Activated gamma-delta T cell treated with Interleukin-2 at 50 U/mL for 16 hours (primary cell): ENCODE data around the gene EXD3.
A peak's percentile ranks its signal among the peaks of the same experiment; 100 is the strongest.

Experiments
- DNase-seq: peaks from one replicate; pipeline ENCODE4 v3.0.0-alpha.2; 2020

Gene EXD3

GRCh38 chr9:137301081-137301947, 121.6 kb downstream of the EXD3 start:
- DNase-seq: no peak

GRCh38 chr9:137300567-137301080, 122.3 kb downstream of the EXD3 start:
- no peak for DNase-seq

GRCh38 chr9:137299938-137300337, 123.0 kb downstream of the EXD3 start:
- DNase-seq: no peak

- DNase-seq: no peak
Observed at GRCh38 chr9:137299203-137299565, 123.8 kb downstream of the EXD3 start.

- DNase-seq: no peak
Observed at GRCh38 chr9:137298401-137299202, 124.4 kb downstream of the EXD3 start.

GRCh38 chr9:137297966-137298365, 125.0 kb downstream of the EXD3 start:
- no peak for DNase-seq

GRCh38 chr9:137296670-137297664, 126.0 kb downstream of the EXD3 start:
- no peak for DNase-seq

GRCh38 chr9:137295849-137296669, 126.9 kb downstream of the EXD3 start:
- no peak for DNase-seq

GRCh38 chr9:137295238-137295811, 127.6 kb downstream of the EXD3 start:
- DNase-seq: peak; percentile 41

GRCh38 chr9:137294681-137295237, 128.2 kb downstream of the EXD3 start:
- DNase-seq: no peak

- DNase-seq: no peak
Observed at GRCh38 chr9:137294091-137294680, 128.8 kb downstream of the EXD3 start.

- no peak for DNase-seq
Observed at GRCh38 chr9:137293482-137294090, 129.4 kb downstream of the EXD3 start.

GRCh38 chr9:137293094-137293481, 129.9 kb downstream of the EXD3 start:
- DNase-seq: no peak

GRCh38 chr9:137286975-137287383, 136.0 kb downstream of the EXD3 start:
- DNase-seq: no peak

GRCh38 chr9:137281345-137282116, 141.4 kb downstream of the EXD3 start:
- no peak for DNase-seq

- no peak for DNase-seq
Observed at GRCh38 chr9:137280474-137281344, 142.3 kb downstream of the EXD3 start.

- no peak for DNase-seq
Observed at GRCh38 chr9:137279741-137280473, 143.1 kb downstream of the EXD3 start.
